ENCODE data around the gene HUS1.
"Not testable (repeated sequence)": the region's sequence is repeated elsewhere in the genome, so short reads cannot be mapped to it uniquely, and the experiment has no call there.

HUS1 gene

GRCh38 chr7:47979145-47979831, at the start of gene HUS1:
Gene HUS1, minus strand, starts transcription at chr7:47979615. Its CDS starts 96 bp downstream, at chr7:47979519.
- DNase-seq: peak; percentile 94

- no peak for DNase-seq
These were observed 49.5 kb upstream of the HUS1 start, which contains the start of gene SUN3 for GRCh38 chr7:48028938-48029337. Gene SUN3, minus strand, starts transcription at chr7:48029107. Its CDS starts 169 bp downstream, at chr7:48028938.

GRCh38 chr7:48025624-48026023, 46.2 kb upstream of the HUS1 start:
- DNase-seq: no peak

- DNase-seq: no peak
These were observed 38.3 kb upstream of the HUS1 start for GRCh38 chr7:48017674-48018073.

GRCh38 chr7:48016641-48017040, 37.2 kb upstream of the HUS1 start:
- DNase-seq: no peak

GRCh38 chr7:48011951-48012350, 32.5 kb upstream of the HUS1 start:
- no peak for DNase-seq

GRCh38 chr7:48011323-48011722, 31.9 kb upstream of the HUS1 start:
- no peak for DNase-seq

- no peak for DNase-seq
These were observed 30.5 kb upstream of the HUS1 start for GRCh38 chr7:48009954-48010353.

- DNase-seq: no peak
These were observed 29.8 kb upstream of the HUS1 start for GRCh38 chr7:48009257-48009656.

GRCh38 chr7:48006866-48007265, 27.5 kb upstream of the HUS1 start:
- no peak for DNase-seq

- DNase-seq: no peak
These were observed 25.2 kb upstream of the HUS1 start for GRCh38 chr7:48004638-48005037.

- no peak for DNase-seq
These were observed 24.6 kb upstream of the HUS1 start for GRCh38 chr7:48004032-48004431.

- DNase-seq: not testable (repeated sequence)
These were observed 20.7 kb upstream of the HUS1 start for GRCh38 chr7:48000164-48000563.

GRCh38 chr7:47999413-47999812, 20.0 kb upstream of the HUS1 start:
- no peak for DNase-seq

- no peak for DNase-seq
These were observed 13.0 kb upstream of the HUS1 start for GRCh38 chr7:47992446-47992845.

- peak; percentile 84 for DNase-seq
These were observed 12.4 kb upstream of the HUS1 start for GRCh38 chr7:47991741-47992311.

GRCh38 chr7:47991270-47991669, 11.9 kb upstream of the HUS1 start:
- DNase-seq: no peak

- no peak for DNase-seq
These were observed 11.2 kb upstream of the HUS1 start for GRCh38 chr7:47990592-47990991.

- DNase-seq: not testable (repeated sequence)
These were observed 10.4 kb upstream of the HUS1 start for GRCh38 chr7:47989607-47990400.

GRCh38 chr7:47988496-47989386, 9.3 kb upstream of the HUS1 start:
- DNase-seq: no peak

- DNase-seq: no peak
These were observed 3.2 kb upstream of the HUS1 start for GRCh38 chr7:47982610-47983009.

- DNase-seq: not testable (repeated sequence)
These were observed 1.2 kb upstream of the HUS1 start for GRCh38 chr7:47980648-47981047.

GRCh38 chr7:47979832-47980181, 392 bp upstream of the HUS1 start:
- DNase-seq: no peak
